Activated CD4-positive, CD25-positive, alpha-beta regulatory T cell treated with anti-CD3 and anti-CD28 coated beads, Interleukin-2, amount 50 U/mL, for 24 hours (primary cell): Measurements from ENCODE around the gene MAPKAP1.
"Not testable (repeated sequence)": the region's sequence is repeated elsewhere in the genome, so short reads cannot be mapped to it uniquely, and the experiment has no call there.

Experiments
- ATAC-seq, 2 donors: fragments of 150-1000 bp; cut with Tn5 transposase; one replicate each; pipeline ENCODE4 v1.10.0; 2021; ENCODE audit warnings: mild to moderate bottlenecking in 1 of 2, moderate library complexity in 1 of 2

MAPKAP1 gene

GRCh38 chr9:125601961-125602360, 105.0 kb downstream of the MAPKAP1 start:
- no peak for ATAC-seq

GRCh38 chr9:125600194-125600593, 106.8 kb downstream of the MAPKAP1 start:
- no peak for ATAC-seq

GRCh38 chr9:125594223-125594610, 112.8 kb downstream of the MAPKAP1 start:
- ATAC-seq = no peak

GRCh38 chr9:125593581-125594222, 113.3 kb downstream of the MAPKAP1 start:
- no peak for ATAC-seq

- no peak for ATAC-seq
Measured at GRCh38 chr9:125591888-125592287, 115.1 kb downstream of the MAPKAP1 start.

- no peak for ATAC-seq
Measured at GRCh38 chr9:125591245-125591644, 115.8 kb downstream of the MAPKAP1 start.

GRCh38 chr9:125589287-125589686, 117.7 kb downstream of the MAPKAP1 start:
- no peak for ATAC-seq

- ATAC-seq = no peak
Measured at GRCh38 chr9:125587819-125588460, 119.1 kb downstream of the MAPKAP1 start.

- no peak for ATAC-seq
Measured at GRCh38 chr9:125586172-125586511, 120.9 kb downstream of the MAPKAP1 start.

GRCh38 chr9:125585503-125586171, 121.4 kb downstream of the MAPKAP1 start:
- ATAC-seq = no peak

- ATAC-seq = no peak
Measured at GRCh38 chr9:125580701-125581286, 126.2 kb downstream of the MAPKAP1 start.

GRCh38 chr9:125579030-125579932, 127.7 kb downstream of the MAPKAP1 start:
- ATAC-seq = no peak

GRCh38 chr9:125574126-125574877, 132.7 kb downstream of the MAPKAP1 start:
- ATAC-seq = no peak

- not testable (repeated sequence) for ATAC-seq
Measured at GRCh38 chr9:125572461-125572860, 134.5 kb downstream of the MAPKAP1 start.

- not testable (repeated sequence) for ATAC-seq
Measured at GRCh38 chr9:125571824-125572223, 135.2 kb downstream of the MAPKAP1 start.

- ATAC-seq = no peak
Measured at GRCh38 chr9:125570246-125570645, 136.8 kb downstream of the MAPKAP1 start.

- no peak for ATAC-seq
Measured at GRCh38 chr9:125568621-125569020, 138.4 kb downstream of the MAPKAP1 start.

GRCh38 chr9:125566051-125566450, 141.0 kb downstream of the MAPKAP1 start:
- ATAC-seq = not testable (repeated sequence)

- no peak for ATAC-seq
Measured at GRCh38 chr9:125565126-125565525, 141.9 kb downstream of the MAPKAP1 start.

GRCh38 chr9:125564631-125565030, 142.4 kb downstream of the MAPKAP1 start:
- no peak for ATAC-seq

GRCh38 chr9:125561509-125562148, 145.4 kb downstream of the MAPKAP1 start:
- peak; percentile 28 to 67 for ATAC-seq
